NB4 (cell line): ENCODE data around the gene MBNL2.

Source experiments
- CTCF ChIP-seq: IDR thresholded peaks from one replicate; pipeline ENCODE4 v1.5.1; 2012; ENCODE audit warnings: low read depth, low read length
- MYC ChIP-seq: IDR thresholded peaks from 2 replicates; pipeline ENCODE4 v1.6.1; 2011; ENCODE audit warnings: low read depth, low read length
- POLR2A ChIP-seq: IDR thresholded peaks from 2 replicates; pipeline ENCODE4 v1.6.1; 2011; ENCODE audit warnings: mild to moderate bottlenecking; ENCODE audit not compliant: insufficient read length; ENCODE audit errors: extremely low read depth

- TF ChIP-seq CTCF = no peak
- no peak for TF ChIP-seq POLR2A
- TF ChIP-seq MYC = no peak
Measured at GRCh38 chr13:97322740-97323342, 100.7 kb downstream of the MBNL2 start.
